ENCODE measurements around the gene PURA.
A peak's percentile ranks its signal among the peaks of the same experiment; 100 is the strongest.

PURA gene

GRCh38 chr5:140109759-140110645 lies 3.9 kb upstream of the PURA start:
- no peak for DNase-seq

GRCh38 chr5:140110646-140110957 lies 3.3 kb upstream of the PURA start:
- DNase-seq: no peak

GRCh38 chr5:140111011-140111858 lies 2.7 kb upstream of the PURA start:
- no peak for DNase-seq

GRCh38 chr5:140111859-140112551 lies 1.9 kb upstream of the PURA start:
- no peak for DNase-seq

GRCh38 chr5:140112685-140113179 lies 1.2 kb upstream of the PURA start:
- DNase-seq: no peak

- no peak for DNase-seq
Observed at GRCh38 chr5:140113180-140113698, 670 bp upstream of the PURA start.

GRCh38 chr5:140114341-140115185 lies 654 bp downstream of the PURA start:
- peak in 1 of 2 donors; percentile 65 for DNase-seq

- no peak for DNase-seq
Observed at GRCh38 chr5:140115186-140115500, 1.2 kb downstream of the PURA start.

- DNase-seq: no peak
Observed at GRCh38 chr5:140116716-140117115, 2.8 kb downstream of the PURA start.

GRCh38 chr5:140117523-140117922 lies 3.6 kb downstream of the PURA start:
- DNase-seq: no peak

GRCh38 chr5:140118302-140118936 lies 4.5 kb downstream of the PURA start:
- no peak for DNase-seq

GRCh38 chr5:140125637-140126036 lies 11.7 kb downstream of the PURA start, which contains the start of gene IGIP:
Gene IGIP (plus strand): TSS chr5:140125937. CDS start chr5:140128477, 2,540 bp downstream.
- DNase-seq: no peak

- no peak for DNase-seq
Observed at GRCh38 chr5:140126315-140127012, 12.6 kb downstream of the PURA start.

- no peak for DNase-seq
Observed at GRCh38 chr5:140128376-140128775, 14.5 kb downstream of the PURA start.

- no peak for DNase-seq
Observed at GRCh38 chr5:140130949-140131733, 17.2 kb downstream of the PURA start.

GRCh38 chr5:140131967-140132409 lies 18.1 kb downstream of the PURA start:
- no peak for DNase-seq

GRCh38 chr5:140133514-140134167 lies 19.7 kb downstream of the PURA start:
- DNase-seq: no peak

GRCh38 chr5:140134277-140134935 lies 20.5 kb downstream of the PURA start:
- DNase-seq: no peak

GRCh38 chr5:140135127-140135526 lies 21.2 kb downstream of the PURA start:
- no peak for DNase-seq

All from hippocampal formation (tissue), 2 donors.